ENCODE measurements around the gene GUCD1. TPM values are rescaled to one million over a fixed set of nuclear protein-coding genes. Genes with fewer than 3 reads are reported as not detected.

GUCD1 gene
- total and polyA plus RNA-seq, 9 of the 15 experiments (the other 6 are each of a cell fraction or from before 2014, with no cell fraction given) = 31.5 to 67.8 (median 50.3) TPM

DNA sequence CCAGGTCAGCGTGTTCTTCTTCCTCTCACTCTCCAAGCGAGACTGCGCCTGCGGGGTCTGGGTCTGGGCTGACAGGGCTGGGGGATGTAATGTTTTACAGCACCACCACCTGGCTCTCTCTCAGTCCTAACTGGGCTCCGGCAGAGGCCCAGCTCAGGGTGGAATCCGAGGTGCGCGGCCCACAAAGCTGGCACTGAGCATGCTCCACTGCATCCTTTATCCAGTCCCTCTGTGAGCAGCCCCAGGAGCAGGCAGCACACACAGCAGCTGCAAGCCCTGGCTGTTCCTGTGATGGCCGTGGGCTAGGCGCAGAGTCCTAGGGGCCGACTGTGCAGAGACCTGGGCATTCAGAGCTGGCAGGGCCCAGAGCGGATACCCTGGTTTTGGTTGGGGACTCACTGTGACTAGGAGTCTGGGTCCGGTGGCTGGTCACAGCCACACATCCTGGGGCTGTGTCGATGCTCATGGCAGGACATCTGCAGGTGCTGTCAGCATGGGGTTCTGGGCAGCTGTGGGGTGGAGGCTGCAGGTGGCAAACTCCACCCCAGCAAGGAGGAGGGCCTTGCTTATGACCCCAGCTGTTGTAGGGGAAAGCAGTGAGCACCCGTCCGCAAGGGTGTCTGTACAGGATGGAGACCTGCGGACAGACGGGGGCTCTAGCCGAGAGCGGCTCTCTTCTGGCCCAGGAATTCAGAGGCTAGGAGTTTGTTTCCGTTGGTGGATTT, 34.0 kb upstream of the GUCD1 start:
- H3K9ac ChIP-seq (ENCODE audit: insufficient read depth in 1 of 2, low read depth in 2 of 2, low read length in 2 of 2) = peak overlapping the region in 1 of 2 experiments; percentile 52; a peak in 2 of 4 replicates
- no peak overlapping the region for H3K4me3 ChIP-seq
- TF ChIP-seq ZNF134 (CRISPR knock-in tag; conservative IDR thresholded peaks at IDR 0.05) (no peak), TSC22D4 (tag; IDR thresholded peaks at IDR 0.05) (no peak), HDAC6 (IDR thresholded peaks at IDR 0.05; ENCODE audit: low read depth, low read length) (no peak), RERE (CRISPR knock-in tag; IDR thresholded peaks at IDR 0.05; ENCODE audit: borderline replicate concordance) (no peak), SMARCA4 (IDR thresholded peaks at IDR 0.05) (no peak)
- H3K27ac ChIP-seq (ENCODE audit: extremely low read depth, low read depth, low read length) = no peak overlapping the region
- no peaks in the 10 kb centered on the region for H3K36me3 ChIP-seq (ENCODE audit: control insufficient read depth, insufficient read depth, low read length)
- H3K27me3 ChIP-seq (ENCODE audit: control insufficient read depth in 2 of 2, insufficient read depth in 2 of 2, low read length in 2 of 2) = no peaks in the 10 kb centered on the region
- H2AFZ ChIP-seq (ENCODE audit: low read depth, low read length) = no peak overlapping the region
- intact Hi-C loops (cut with micrococcal nuclease) = no loop called here
- ChIA-PET POLR2A (interaction anchor here (1.0 kb wide), 1 partner anchor 11 kb away, joined by 3 read pairs; no protein-coding TSS in a partner anchor), CTCF (ENCODE audit: low intra/inter-chr PET ratio) (no interaction called here)
- H3K9me1 ChIP-seq (ENCODE audit: control insufficient read depth, insufficient read depth, low read length) = no peaks in the 10 kb centered on the region
- no TSS peak for BruUV-seq (replicated peaks)
- H3K9me3 ChIP-seq (replicated peaks; ENCODE audit: control insufficient read depth, insufficient read depth, low read depth, low read length) = no peaks in the 10 kb centered on the region
- FAIRE-seq (no peak), ATAC-seq (no peak), DNase-seq (ENCODE audit: extremely low read depth in 1 of 4, low spot score in 3 of 4) (no peak)
- no peaks in the 10 kb centered on the region for H3K79me2 ChIP-seq (ENCODE audit: control insufficient read depth, insufficient read depth, low read length)
- peaks cover 0 to 27% of the 10 kb centered on the region in 2 experiments; a peak in 2 of 5 replicates for H3K4me1 ChIP-seq (replicated peaks in 1 of 2; ENCODE audit: control insufficient read depth in 2 of 2, insufficient read depth in 2 of 2, low read length in 2 of 2)
- 55% methylated on average over 12 of the region's 21 CpGs for WGBS (ENCODE audit: insufficient coverage, low coverage, missing lambda C conversion rate)
- in situ Hi-C loops (cut with MboI) = no loop called here
- H4K20me1 ChIP-seq (replicated peaks; ENCODE audit: control insufficient read depth, insufficient read depth, low read length) = no peaks in the 10 kb centered on the region
- no peak overlapping the region for H3K4me2 ChIP-seq (ENCODE audit: insufficient read depth, low read length)
